Fibroblast of upper back skin (primary cell): ENCODE data around the gene JSRP1.

Experiments used
- DNase-seq: peaks from one replicate; pipeline ENCODE4 v3.0.0-alpha.2; 2013

The JSRP1 gene

GRCh38 chr19:2245273-2245672 lies 10.9 kb downstream of the JSRP1 start:
- DNase-seq = no peak

GRCh38 chr19:2244486-2244885 lies 11.7 kb downstream of the JSRP1 start:
- no peak for DNase-seq

- no peak for DNase-seq
These were observed 12.1 kb downstream of the JSRP1 start for GRCh38 chr19:2244125-2244411.

- DNase-seq = no peak
These were observed 12.7 kb downstream of the JSRP1 start for GRCh38 chr19:2243274-2244124.

DNA sequence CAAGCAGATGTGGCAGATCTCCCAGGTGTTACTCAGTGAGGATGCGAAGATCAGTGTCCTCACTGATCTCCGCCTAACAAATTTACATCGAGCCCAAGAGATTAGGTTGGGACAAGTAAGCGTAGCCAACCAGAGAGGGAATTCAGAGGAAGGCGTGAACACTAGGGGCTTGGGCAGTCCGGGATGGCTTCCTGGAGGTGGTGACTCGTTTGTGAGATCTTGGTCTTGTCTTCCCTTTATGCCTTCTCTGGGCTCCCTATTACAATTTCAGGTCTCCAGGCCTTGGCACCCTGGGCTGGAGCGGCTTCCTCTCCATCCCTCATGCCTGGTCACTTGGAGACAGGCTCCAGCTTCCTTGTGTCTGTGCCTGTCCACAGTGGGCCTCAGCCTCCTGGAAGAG lies 13.4 kb downstream of the JSRP1 start:
- no peak for DNase-seq

GRCh38 chr19:2242092-2242537 lies 14.1 kb downstream of the JSRP1 start:
- DNase-seq = no peak

DNA sequence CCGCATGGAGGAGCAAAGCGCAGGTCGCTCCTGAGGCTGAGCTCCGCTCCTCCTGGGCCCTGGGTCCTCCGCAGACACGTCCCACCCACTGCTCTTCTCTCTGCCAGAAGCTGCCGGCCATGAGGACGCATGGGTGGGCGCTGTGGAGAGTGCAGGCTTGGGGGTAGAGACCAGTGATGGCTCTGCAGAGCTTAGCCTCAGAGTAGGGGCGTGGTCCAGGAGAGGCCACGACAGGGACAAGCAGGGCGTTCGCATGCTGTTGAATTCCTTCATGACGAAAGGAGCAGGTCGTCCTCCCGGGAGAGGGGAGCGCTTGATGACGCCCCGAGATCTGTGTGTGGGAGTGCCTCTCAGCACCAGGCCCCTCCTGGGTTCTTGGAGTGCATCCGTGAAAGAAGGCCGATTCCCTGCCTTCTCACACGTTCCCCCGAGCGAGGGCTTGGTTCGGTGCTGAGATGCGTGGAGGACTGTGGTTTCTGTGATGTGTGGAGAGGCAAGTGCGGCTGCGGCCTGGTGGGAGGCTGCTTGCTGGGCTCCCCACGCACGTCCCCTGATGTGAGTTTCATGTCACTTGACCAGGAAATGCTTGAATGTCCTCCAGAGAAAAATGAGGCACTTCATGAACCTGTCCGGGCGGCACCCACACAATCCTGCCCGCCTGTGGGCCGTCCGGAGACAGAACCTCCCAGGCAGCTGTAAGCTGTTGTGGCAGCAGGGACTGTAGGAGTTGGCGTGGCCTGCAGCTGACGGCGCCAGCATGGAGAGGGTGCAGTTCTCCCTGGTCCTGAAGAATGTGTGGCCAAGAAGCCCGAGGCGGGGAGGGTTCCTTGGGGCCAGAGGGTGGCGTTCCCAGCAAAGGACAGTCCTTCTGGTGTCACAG lies 15.1 kb downstream of the JSRP1 start:
- no peak for DNase-seq

GRCh38 chr19:2239771-2240770 lies 16.1 kb downstream of the JSRP1 start:
- DNase-seq = peak; percentile 30

DNA sequence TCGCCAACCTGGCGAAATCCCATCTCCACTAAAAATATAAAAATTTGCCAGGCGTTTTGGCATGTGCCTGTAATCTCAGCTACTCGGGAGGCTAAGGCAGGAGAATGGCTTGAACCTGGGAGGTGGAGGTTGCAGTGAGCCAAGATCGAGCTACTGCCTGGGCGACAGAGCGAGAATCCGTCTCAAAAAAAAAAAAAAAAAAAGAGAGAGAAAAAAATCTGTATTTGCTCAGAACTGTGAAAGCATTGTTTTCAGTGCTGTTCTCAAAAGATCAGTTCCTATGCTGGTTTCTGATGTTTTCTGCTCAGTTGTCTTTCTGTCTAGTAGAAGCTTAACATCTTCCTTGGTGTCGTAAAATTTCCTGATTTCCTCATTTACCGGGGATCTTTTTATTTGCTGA lies 17.0 kb downstream of the JSRP1 start:
- no peak for DNase-seq

DNA sequence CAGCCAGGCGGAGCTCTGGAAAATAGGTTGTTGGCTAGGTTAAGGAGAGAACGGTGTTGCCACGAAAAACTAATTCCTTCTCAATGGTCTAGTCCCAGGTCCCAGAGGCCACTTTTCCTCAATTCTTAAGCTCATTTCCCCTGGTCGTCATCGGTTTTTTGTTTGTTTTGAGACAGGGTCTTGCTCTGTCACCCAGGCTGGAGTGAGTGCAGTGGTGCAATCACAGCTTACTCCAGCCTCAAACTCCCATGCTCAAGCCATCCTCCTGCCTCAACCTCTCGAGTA lies 18.4 kb downstream of the JSRP1 start:
- no peak for DNase-seq

DNA sequence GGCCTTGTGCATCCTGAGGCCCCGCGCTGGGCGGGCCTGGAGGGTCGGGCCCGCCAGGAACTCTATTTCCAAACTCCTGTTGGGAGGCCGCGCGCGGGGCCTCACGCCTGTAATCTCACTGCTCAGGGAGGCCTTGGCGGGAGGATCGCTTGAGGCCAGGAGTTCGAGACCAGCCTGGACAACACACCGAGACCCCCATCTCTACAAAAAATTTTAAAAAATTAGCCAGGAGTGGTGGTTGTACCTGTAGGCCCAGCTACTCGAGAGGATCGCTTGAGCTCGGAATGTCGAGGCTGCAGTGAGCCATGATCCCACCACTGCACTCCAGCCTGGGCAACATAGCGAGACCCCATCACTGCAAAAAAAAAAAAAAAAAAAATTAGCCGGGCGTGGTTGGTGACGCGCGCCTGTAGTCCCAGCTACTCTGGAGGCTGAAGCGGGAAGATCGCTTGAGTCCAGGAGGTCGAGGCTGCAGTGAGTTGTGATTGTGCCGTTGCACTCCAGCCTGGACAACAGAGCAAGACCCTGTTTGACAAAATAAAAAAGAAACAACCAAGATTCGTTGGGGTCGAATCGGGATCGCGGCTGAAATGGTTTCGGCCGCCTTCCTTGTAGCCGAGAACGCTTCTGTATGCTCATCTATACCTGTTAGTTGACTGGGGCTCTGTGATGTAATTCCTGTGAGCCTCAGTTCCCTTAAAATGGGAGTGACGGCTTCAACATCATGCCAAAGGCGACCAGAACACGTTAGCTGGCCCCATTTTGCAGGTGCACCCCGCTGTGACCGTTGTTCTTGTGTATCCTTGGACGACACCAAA lies 19.0 kb downstream of the JSRP1 start:
- DNase-seq = no peak

DNA sequence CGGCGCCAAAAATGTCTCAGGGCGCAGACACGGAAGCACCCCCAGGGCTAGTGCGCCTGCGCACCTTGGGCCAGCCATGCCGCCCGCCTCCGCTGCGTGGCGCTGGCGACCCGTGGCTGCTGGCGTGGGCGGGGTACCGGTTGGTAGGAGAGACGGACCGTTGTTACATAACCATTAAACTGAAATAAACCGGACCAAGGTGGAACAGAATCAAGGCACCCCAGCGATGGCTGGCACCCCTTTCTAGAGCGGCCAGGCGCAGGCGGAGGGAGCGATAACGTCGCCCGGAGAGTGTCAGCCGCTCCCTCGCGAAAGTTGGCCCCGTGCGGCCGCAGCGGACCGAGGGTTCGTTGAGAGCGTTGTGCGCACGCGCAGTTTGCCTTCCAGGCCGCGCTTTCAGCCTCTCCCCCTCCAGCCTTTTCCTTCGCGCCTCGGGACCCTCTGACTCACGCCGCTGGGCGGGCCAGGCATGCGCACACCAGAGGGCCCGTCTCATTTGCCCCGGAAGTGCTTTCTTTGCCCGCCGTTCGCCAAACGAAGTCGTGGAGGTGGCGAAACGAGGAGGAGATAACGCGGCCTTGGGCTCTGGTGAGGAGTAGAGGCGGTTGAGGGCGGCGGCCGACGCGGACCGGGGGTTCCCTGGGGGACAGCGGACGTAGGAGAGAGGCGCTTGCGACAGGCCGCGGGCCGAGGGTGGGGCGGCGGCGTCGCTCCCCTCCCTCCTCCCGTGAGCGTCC lies 19.7 kb downstream of the JSRP1 start, which contains the start of the genes PLEKHJ1 and SF3A2:
PLEKHJ1 (minus strand) TSS at position 16 of the 737 bp plus-strand sequence. CDS start 81 bp downstream, outside the sequence.
SF3A2 (plus strand) TSS at position 511 of the 737 bp plus-strand sequence. CDS start 6,595 bp downstream, outside the sequence.
- DNase-seq = peak; percentile 97

DNA sequence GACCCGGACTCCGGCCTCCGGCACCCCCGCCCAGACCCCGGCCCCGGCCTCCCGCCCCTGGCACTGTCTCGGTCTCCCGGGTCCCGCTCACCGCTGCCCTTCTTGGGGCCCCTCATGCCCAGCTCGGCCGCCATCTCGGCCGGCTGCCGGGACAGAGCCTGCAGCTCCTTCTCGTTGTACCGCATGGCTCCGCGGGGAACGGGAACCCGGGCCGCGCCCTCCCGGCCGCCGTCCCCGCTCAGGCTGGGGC lies 20.2 kb downstream of the JSRP1 start:
- DNase-seq = no peak

GRCh38 chr19:2235381-2236063 lies 20.7 kb downstream of the JSRP1 start:
- DNase-seq = no peak

DNA sequence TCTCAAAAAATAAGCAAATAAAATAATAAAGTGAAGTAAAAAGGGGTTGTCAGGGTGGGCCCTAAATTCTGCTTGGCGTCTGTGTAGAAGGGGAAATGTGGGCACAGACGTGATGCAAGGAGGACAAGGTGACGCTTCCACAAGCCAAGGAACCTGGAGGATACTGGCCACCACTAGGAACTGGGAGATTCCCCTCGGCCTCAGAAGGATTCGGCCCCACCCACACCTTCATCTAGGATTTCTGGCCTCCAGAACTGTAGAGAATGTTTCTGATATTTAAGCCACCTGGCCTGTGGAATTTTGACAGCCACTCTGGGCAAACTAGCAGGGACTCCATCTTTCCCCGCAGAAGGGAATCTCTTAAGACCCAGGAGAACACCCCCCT lies 21.2 kb downstream of the JSRP1 start:
- DNase-seq = no peak

- DNase-seq = no peak
These were observed 22.5 kb downstream of the JSRP1 start for GRCh38 chr19:2233601-2234280.

GRCh38 chr19:2232286-2233151 lies 23.7 kb downstream of the JSRP1 start:
- DNase-seq = no peak

GRCh38 chr19:2231621-2232221 lies 24.5 kb downstream of the JSRP1 start:
- no peak for DNase-seq
